ENCODE measurements around the gene NPW.

NPW gene

DNA sequence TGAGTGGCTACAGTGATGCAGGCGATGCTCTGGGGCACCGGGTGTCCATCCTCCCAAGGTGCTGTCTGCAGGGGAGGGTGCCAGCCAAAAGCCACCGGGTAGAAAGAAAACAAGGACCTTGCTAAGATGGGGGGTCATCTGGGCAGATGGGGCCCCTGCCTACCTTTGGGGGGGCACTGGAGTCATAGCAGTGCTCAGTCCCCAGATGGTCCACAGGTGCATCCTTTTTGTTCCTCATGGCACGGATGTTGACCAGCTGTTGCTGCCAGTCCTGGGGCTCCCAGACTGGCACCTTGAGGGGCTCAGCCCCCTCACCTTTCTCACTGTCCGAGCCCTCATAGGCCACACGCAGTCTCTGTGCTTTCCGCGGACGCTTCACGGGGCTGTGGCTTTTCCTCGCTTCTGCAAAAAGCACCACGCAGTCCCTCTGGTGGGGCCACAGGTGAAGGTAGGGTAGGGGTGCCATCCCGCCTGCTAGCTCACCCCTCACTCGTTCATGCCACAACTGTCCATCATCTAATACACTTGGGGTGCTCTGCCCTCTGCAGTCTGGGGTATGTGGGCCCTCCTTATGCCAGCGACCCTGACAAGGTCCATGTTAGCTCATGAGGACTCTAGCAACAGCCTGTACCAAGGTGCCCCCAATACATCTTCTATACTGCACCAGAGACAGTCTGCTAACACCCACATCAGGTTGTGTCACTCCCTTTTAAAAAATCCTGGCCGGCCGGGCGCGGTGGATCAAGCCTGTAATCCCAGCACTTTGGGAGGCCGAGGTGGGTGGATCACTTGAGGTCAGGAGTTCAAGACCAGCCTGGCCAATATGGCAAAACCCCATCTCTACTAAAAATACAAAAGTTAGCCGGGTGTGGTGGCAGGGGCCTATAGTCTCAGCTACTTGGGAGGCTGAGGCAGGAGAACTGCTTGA lies 26.6 kb downstream of the NPW start:
- FAIRE-seq (no peak), DNase-seq (ENCODE audit: insufficient read length, low spot score) (no peak)

DNA sequence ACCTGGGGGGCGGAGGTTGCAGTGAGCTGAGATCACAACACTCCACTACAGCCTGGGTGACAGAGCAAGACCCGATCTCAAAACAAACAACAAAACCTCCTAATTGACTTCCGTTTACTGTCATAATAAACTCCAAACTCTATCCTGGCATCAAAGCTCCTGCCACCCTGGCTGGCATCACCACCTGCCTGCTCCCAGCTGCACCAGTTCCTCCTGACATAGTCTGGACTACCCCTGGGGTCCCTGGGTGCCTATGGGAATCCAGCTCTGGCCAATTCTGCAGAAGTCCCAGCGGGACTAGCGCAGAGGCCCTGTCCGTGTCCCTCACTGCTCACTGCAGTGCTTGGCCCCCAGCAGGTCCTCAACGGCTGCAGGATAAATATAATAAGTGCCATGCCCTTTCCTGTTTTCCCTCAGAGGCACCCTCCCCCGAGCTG lies 27.3 kb downstream of the NPW start:
- FAIRE-seq (no peak), DNase-seq (ENCODE audit: insufficient read length, low spot score) (no peak)

DNA sequence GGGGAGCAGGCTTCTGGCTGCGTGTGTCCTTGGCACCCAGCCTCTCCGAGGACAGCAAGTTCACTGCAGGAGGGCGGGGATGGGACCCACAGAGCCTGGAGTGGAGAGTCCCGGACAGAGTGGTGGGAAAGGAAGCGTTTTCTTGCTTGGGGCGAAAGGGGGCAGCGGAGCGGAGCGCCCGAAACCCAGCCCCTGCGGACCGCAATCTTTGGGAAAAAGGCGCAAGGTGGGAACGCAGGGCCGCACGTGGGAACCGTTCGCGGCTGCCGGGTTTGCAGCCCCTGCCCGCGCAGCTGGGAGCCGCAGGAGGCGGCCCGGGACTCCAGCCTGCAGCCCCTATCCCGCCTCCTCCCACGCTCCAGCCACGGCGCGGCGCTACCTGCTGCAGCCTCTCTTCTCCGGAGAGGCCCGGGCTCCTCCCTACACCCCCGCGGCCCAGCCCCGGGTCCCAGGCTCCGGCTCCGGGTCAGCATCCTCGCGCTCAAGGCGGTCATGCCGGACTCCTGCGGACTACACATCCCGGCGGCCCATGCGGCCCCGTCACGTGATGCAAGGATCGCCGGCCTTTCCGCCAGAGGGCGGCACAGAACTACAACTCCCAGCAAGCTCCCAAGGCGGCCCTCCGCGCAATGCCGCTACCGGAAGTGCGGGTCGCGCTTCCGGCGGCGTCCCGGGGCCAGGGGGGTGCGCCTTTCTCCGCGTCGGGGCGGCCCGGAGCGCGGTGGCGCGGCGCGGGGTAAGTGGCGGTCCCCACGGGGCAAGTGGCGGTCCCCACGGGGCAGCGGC lies 27.9 kb downstream of the NPW start, which contains the start of the genes NTHL1 and TSC2:
TSS of gene NTHL1 (minus strand) at position 505 of the 786 bp plus-strand sequence. CDS start at position 494, 11 bp downstream.
TSS of gene TSC2 (plus strand) at position 656 of the 786 bp plus-strand sequence. CDS start 631 bp downstream, outside the sequence.
- DNase-seq (ENCODE audit: insufficient read length, low spot score) (peak; percentile 98), FAIRE-seq (peak; percentile 95)

DNA sequence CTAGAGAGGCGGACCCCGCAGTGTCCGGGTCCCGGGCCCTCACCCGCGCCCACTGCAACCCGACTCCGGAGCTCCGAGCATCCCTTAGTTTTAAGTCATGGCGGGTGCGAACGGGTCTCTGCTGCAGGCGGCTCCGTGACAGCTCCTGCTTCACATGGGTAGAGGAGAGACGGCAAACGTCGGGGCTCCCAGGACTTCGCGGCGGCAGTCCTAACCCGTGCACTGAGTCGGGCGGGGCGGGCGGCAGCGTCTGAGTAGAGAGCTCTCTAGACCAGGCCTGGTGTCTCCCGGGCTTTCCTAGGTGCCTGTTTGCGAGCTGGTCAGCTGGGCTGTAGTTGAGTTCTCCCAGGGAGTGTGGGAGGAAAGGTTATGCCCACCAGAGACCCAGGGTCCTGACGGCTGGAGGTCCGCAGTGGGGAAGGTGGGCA lies 28.5 kb downstream of the NPW start:
- DNase-seq (ENCODE audit: insufficient read length, low spot score), result no peak
- FAIRE-seq, result no peak

DNA sequence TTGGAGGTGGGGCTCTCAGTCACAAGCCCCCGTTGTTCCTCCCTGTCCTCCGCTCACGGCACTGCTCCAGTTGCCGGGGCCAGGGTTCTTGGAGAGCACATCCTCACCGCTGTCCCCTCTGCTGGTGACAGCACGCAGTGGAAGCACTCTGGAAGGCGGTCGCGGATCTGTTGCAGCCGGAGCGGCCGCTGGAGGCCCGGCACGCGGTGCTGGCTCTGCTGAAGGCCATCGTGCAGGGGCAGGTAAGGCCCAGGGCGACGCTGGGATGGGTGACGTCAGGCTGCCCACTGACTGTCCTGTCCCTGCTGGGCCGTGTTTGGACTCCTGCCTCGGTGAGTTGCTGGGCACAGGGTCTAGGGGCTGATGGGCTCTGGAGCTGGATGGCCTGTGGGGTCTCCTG lies 33.6 kb downstream of the NPW start:
- no peak for DNase-seq (ENCODE audit: insufficient read length, low spot score)
- FAIRE-seq, result no peak

GRCh38 chr16:2053897-2054296 lies 34.3 kb downstream of the NPW start:
- FAIRE-seq (no peak), DNase-seq (ENCODE audit: insufficient read length, low spot score) (no peak)

- no peak for DNase-seq (ENCODE audit: insufficient read length, low spot score)
- no peak for FAIRE-seq
Observed at GRCh38 chr16:2054543-2055245, 35.1 kb downstream of the NPW start.

GRCh38 chr16:2056077-2056476 lies 36.5 kb downstream of the NPW start:
- DNase-seq (ENCODE audit: insufficient read length, low spot score) (no peak), FAIRE-seq (no peak)

- FAIRE-seq (no peak), DNase-seq (ENCODE audit: insufficient read length, low spot score) (no peak)
Observed at GRCh38 chr16:2056681-2057407, 37.3 kb downstream of the NPW start.

GRCh38 chr16:2057438-2057837 lies 37.9 kb downstream of the NPW start:
- DNase-seq (ENCODE audit: insufficient read length, low spot score) (no peak), FAIRE-seq (no peak)

DNA sequence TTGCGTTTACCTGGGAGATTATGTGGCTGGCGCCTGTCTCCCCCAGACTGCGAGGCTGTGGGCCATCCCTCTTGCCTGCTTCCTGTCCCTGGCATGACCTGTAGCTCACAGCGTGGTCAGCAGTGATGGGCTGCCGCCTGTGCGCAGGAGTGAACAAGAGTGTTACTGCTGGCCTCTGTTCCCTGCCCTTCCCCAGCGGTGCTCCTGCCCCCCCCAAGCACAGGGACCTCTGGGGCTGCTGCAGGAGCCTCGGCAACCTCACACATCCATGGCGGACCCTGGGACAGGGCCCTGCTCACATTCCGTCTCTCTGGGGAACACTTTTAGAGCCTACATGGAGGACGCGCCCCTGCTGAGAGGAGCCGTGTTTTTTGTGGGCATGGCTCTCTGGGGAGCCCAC lies 38.8 kb downstream of the NPW start:
- FAIRE-seq (no peak), DNase-seq (ENCODE audit: insufficient read length, low spot score) (no peak)

DNA sequence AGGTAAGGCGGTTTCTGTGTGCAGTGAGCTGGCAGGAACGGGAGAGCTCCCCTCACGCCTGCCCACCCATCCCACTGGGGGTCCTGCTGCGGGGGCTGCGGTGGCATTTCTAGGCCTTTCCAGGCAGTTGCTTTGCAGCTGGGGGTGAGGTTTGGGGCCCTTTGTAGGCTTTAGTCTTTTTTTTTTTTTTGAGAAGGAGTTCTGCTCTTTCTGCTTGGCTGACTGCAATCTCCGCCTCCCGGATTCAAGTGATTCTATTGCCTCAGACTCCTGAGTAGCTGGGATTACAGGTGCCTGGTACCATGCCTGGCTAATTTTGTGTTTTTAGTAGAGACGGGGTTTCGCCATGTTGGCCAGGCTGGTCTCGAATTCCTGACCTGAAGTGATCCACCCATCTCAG lies 39.3 kb downstream of the NPW start:
- DNase-seq (ENCODE audit: insufficient read length, low spot score) (no peak), FAIRE-seq (no peak)

DNA sequence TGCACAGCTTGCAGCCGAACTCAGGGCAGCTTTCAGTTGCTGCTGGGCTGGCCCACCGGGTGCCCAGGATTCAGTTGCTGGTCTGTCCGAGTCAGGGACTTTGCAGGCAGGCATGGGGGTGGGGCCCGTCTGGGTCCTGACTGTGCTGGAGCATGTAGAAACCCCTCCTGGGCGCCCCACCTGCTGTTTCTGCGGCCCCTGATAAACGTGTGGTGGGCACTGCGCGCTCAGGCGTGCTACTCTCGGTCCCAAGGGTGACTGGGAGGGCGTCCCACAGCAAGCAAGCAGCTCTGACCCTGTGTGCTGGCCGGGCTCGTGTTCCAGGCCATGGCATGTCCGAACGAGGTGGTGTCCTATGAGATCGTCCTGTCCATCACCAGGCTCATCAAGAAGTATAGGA lies 40.8 kb downstream of the NPW start:
- FAIRE-seq (no peak), DNase-seq (ENCODE audit: insufficient read length, low spot score) (no peak)

GRCh38 chr16:2061023-2061422 lies 41.4 kb downstream of the NPW start:
- FAIRE-seq, result no peak

GRCh38 chr16:2061526-2061925 lies 41.9 kb downstream of the NPW start:
- no peak for FAIRE-seq
- DNase-seq (ENCODE audit: insufficient read length, low spot score), result no peak

More at GRCh38 chr16:2061023-2061422, 41.4 kb downstream of the NPW start:
- DNase-seq (ENCODE audit: insufficient read length, low spot score), result no peak

DNA sequence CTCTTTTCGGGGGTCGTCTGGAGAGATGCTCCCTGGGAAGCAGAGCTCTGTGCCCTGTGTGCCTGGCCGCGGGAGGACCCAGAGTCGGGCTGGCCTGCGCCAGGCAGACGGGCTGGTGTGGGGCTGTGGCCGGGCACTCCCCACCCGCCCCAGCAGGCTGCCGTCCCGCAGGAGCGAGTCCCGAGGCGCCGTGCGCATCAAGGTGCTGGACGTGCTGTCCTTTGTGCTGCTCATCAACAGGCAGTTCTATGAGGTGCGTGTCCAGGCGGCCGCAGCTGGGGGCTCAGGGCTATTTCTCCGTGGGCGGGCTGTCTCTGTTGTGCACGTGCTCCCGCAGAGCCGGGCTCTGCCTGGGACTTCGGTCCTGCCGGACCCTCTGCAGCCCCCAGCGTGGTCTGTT lies 43.2 kb downstream of the NPW start:
- DNase-seq (ENCODE audit: insufficient read length, low spot score) (no peak), FAIRE-seq (no peak)

GRCh38 chr16:2063861-2064260 lies 44.3 kb downstream of the NPW start:
- no peak for FAIRE-seq
- no peak for DNase-seq (ENCODE audit: insufficient read length, low spot score)

- FAIRE-seq, result no peak
- DNase-seq (ENCODE audit: insufficient read length, low spot score), result no peak
Observed at GRCh38 chr16:2064368-2064945, 44.9 kb downstream of the NPW start.

DNA sequence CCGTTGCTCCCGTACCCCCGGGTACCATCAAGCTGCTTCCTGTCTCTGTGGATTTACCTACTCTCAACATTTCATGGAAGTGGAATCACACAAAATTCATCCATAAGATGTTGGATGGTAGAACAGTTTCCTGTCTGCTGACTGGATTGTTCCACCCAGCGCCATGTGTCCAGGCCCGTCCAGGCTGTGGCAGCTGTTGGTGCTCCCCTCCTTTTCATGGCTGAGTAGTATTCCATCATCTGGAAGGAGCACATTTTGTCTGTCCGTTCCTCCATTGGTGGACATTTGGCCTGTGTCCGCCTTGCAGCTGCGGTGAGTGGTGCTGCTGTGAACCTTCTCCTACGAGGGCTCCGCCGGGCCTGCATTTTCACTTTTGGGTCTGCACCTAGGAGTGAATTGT lies 46.6 kb downstream of the NPW start:
- DNase-seq (ENCODE audit: insufficient read length, low spot score) (no peak), FAIRE-seq (no peak)

Data from HTR-8/SVneo (cell line).